ENCODE measurements around the gene UST.

GRCh38 chr6:148983101-148983761 lies 236.4 kb downstream of the UST start:
- TF ChIP-seq EZH2 (IDR thresholded peaks at IDR 0.05; ENCODE audit: borderline replicate concordance, low read length), result no peak
- TF ChIP-seq, protein P1, sequence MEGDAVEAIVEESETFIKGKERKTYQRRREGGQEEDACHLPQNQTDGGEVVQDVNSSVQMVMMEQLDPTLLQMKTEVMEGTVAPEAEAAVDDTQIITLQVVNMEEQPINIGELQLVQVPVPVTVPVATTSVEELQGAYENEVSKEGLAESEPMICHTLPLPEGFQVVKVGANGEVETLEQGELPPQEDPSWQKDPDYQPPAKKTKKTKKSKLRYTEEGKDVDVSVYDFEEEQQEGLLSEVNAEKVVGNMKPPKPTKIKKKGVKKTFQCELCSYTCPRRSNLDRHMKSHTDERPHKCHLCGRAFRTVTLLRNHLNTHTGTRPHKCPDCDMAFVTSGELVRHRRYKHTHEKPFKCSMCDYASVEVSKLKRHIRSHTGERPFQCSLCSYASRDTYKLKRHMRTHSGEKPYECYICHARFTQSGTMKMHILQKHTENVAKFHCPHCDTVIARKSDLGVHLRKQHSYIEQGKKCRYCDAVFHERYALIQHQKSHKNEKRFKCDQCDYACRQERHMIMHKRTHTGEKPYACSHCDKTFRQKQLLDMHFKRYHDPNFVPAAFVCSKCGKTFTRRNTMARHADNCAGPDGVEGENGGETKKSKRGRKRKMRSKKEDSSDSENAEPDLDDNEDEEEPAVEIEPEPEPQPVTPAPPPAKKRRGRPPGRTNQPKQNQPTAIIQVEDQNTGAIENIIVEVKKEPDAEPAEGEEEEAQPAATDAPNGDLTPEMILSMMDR (conservative IDR thresholded peaks at IDR 0.05 in 1 of 2, IDR thresholded peaks at IDR 0.05 in 1 of 2; ENCODE audit: extremely low read depth in 1 of 2, insufficient read depth in 1 of 2, low read depth in 1 of 2, low read length in 2 of 2), result no peak

Data from mammary epithelial cell (primary cell).